HepG2 (cell line): ENCODE results near the gene L1CAM. TPM values are rescaled to one million over a fixed set of nuclear protein-coding genes. Genes with fewer than 3 reads are reported as not detected.

Source experiments
- ATAC-seq: fragments of 200-7000 bp; cut with Tn5 transposase; 3 replicates; pipeline ENCODE4 v1.9.1; 2020; ENCODE audit warnings: mild to moderate bottlenecking, moderate library complexity
- BruUV-seq: library from RNA; stranded (reverse); fragments of 400-500 nt; replicated peaks from 2 replicates; lab custom pipeline; 2021; lab: Mats Ljungman, UMichigan
- CTCF ChIA-PET: fragments of 300-600 bp; formaldehyde crosslinking; extraction: SDS; loops from one replicate; lab custom pipeline; 2021; ENCODE audit warnings: low total read pairs, inconsistent platforms, low intra/inter-chr PET ratio; lab: Yijun Ruan, JAX
- POLR2A ChIA-PET: fragments of 350-600 bp; sonication (Branson Sonifier 250); formaldehyde crosslinking; loops from one replicate; lab custom pipeline; 2020; ENCODE audit warnings: antibody characterized with exemption, inconsistent platforms; lab: Yijun Ruan, JAX
- DNase-seq: peaks from one replicate; pipeline ENCODE4 v3.0.0-alpha.2; 2015; ENCODE audit warnings: low spot score
- FAIRE-seq: peaks from 3 replicates; lab custom pipeline; 2011; peaks lifted over from hg19 to GRCh38; lab: Jason Lieb, UNC
- H2AFZ ChIP-seq: one replicate; pipeline ENCODE4 v1.6.1; 2011; ENCODE audit warnings: low read length, inconsistent platforms
- H3K27ac ChIP-seq: fragments of 300-600 bp; 3 replicates; pipeline ENCODE4 v1.8.0; 2011; ENCODE audit warnings: mixed run types, mild to moderate bottlenecking, mixed read lengths, low read length, inconsistent platforms; ENCODE audit not compliant: insufficient read depth; ENCODE audit errors: extremely low read length
- H3K27me3 ChIP-seq, 2 experiments: fragments of 200-600 bp in 1 of 2; 2 replicates in 1 of 2; 3 replicates in 1 of 2; pipeline versions ENCODE4 v1.6.0 to v1.8.0; 2011; ENCODE audit warnings: low read length in 2 of 2, mild to moderate bottlenecking in 2 of 2, moderate library complexity in 2 of 2, inconsistent platforms in 1 of 2; ENCODE audit not compliant: insufficient read depth in 2 of 2, control insufficient read depth in 1 of 2
- H3K36me3 ChIP-seq, 2 experiments: fragments of 200-600 bp in 1 of 2; replicated peaks in 1 of 2; 2 replicates in 1 of 2; 3 replicates in 1 of 2; pipeline versions ENCODE4 v1.5.1 to v1.8.0; 2011; ENCODE audit warnings: low read length in 2 of 2, inconsistent platforms in 1 of 2; ENCODE audit not compliant: insufficient read depth in 2 of 2, control insufficient read depth in 1 of 2
- H3K4me1 ChIP-seq: 2 replicates; pipeline ENCODE4 v1.5.1; 2012; ENCODE audit warnings: low read length, inconsistent platforms; ENCODE audit not compliant: insufficient read depth
- H3K4me2 ChIP-seq: 2 replicates; pipeline ENCODE4 v1.6.0; 2011; ENCODE audit warnings: low read depth, low read length, inconsistent platforms
- H3K4me3 ChIP-seq, 3 experiments: fragments of 200-600 bp in 1 of 3; sonication (generic), shearing (Covaris generic) in 1 of 3; replicated peaks in 1 of 3; 2 replicates each; pipeline ENCODE4 v1.5.1; 2011 to 2016; ENCODE audit warnings: low read length in 3 of 3, inconsistent platforms in 2 of 3, low read depth in 2 of 3, mild to moderate bottlenecking in 2 of 3, control low read depth in 1 of 3, mixed read lengths in 1 of 3; ENCODE audit not compliant: insufficient read depth in 1 of 3
- H3K79me2 ChIP-seq: one replicate; pipeline ENCODE4 v1.6.1; 2011; ENCODE audit warnings: low read length, inconsistent platforms; ENCODE audit not compliant: insufficient read depth
- H3K9ac ChIP-seq: 2 replicates; pipeline ENCODE4 v1.6.0; 2011; ENCODE audit warnings: mild to moderate bottlenecking, low read depth, low read length, inconsistent platforms; ENCODE audit not compliant: insufficient read depth
- H3K9me3 ChIP-seq: 2 replicates; pipeline ENCODE4 v1.5.1; 2012; ENCODE audit warnings: mild to moderate bottlenecking, low read length
- H4K20me1 ChIP-seq: 2 replicates; pipeline ENCODE4 v1.6.0; 2011; ENCODE audit warnings: inconsistent platforms, mild to moderate bottlenecking, low read length, moderate library complexity; ENCODE audit not compliant: insufficient read depth
- CENPX ChIP-seq: sonication (generic); formaldehyde crosslinking; IDR thresholded peaks from 2 replicates; pipeline ENCODE4 v1.9.0; 2021; ENCODE audit warnings: mild to moderate bottlenecking, missing genetic modification reagents, moderate library complexity
- ESRRA ChIP-seq: sonication (generic); formaldehyde crosslinking; IDR thresholded peaks from 2 replicates; pipeline ENCODE4 v1.5.1; 2020; ENCODE audit warnings: mild to moderate bottlenecking, low read depth, missing genetic modification reagents
- KLF11 ChIP-seq: IDR thresholded peaks from 2 replicates; pipeline ENCODE4 v1.6.1; 2016; ENCODE audit warnings: missing compliant biosample characterization
- RAD51 ChIP-seq: fragments of 450-650 bp; IDR thresholded peaks from 2 replicates; pipeline ENCODE4 v1.6.1; 2016; ENCODE audit warnings: borderline replicate concordance
- SRSF4 ChIP-seq: fragments of 200-400 bp; formaldehyde crosslinking; IDR thresholded peaks from one replicate; pipeline ENCODE4 v1.6.1; 2018; ENCODE audit warnings: mild to moderate bottlenecking, low read depth, low read length, moderate library complexity; ENCODE audit not compliant: poor library complexity, severe bottlenecking
- U2AF2 ChIP-seq: fragments of 200-400 bp; formaldehyde crosslinking; IDR thresholded peaks from 2 replicates; pipeline ENCODE4 v1.6.1; 2017; ENCODE audit warnings: low read depth, mild to moderate bottlenecking, low read length
- ZNF10 ChIP-seq: sonication (generic); formaldehyde crosslinking; IDR thresholded peaks from 2 replicates; pipeline ENCODE4 v1.4.0; 2020; ENCODE audit warnings: mild to moderate bottlenecking, low read depth, missing genetic modification reagents, borderline replicate concordance
- ZNF563 ChIP-seq: sonication (generic); formaldehyde crosslinking; IDR thresholded peaks from 2 replicates; pipeline ENCODE4 v1.8.0; 2022; ENCODE audit warnings: mild to moderate bottlenecking, moderate library complexity, missing genetic modification reagents
- WGBS: methylation state at CpG from one replicate; pipeline ENCODE4 v1.1.6; 2017; ENCODE audit warnings: low lambda C conversion rate; 5-methylcytosine and 5-hydroxymethylcytosine counted together
- in situ Hi-C: cut with HindIII; loops from 2 replicates; pipeline ENCODE4 v1.10.0; 2017; ENCODE audit warnings: low pct_unique_long_range_greater_than_20kb; ENCODE audit not compliant: extremely low pct_ligation_motif_present
- intact Hi-C: fragments of 100-400 bp; cut with micrococcal nuclease; formaldehyde crosslinking; loops from one replicate; pipeline ENCODE4 v1.10.0; 2022; ENCODE audit not compliant: unreplicated experiment
- polyA plus RNA-seq, 8 experiments: library from polyadenylated mRNA; depleted of rRNA in 3 of 8; stranded (reverse) in 7 of 8; unstranded in 1 of 8; fragments of >200 nt; fragmentation: Illumina TruSeq in 4 of 8; extraction: Trizol in 4 of 8; gene quantifications; 2 replicates each; pipeline versions ENCODE4 v1.2.1 to v1.2.3, GENCODE V29; 2011 to 2016; ENCODE audit warnings: low read depth in 4 of 8, missing spikeins in 1 of 8, mixed read lengths in 1 of 8; ENCODE audit not compliant: insufficient read depth in 1 of 8
- total RNA-seq, 5 experiments: library from RNA; depleted of rRNA; stranded (reverse); fragments of >200 nt; fragmentation: Illumina TruSeq; extraction: Trizol; gene quantifications; 2 replicates each; pipeline ENCODE4 v1.2.3, GENCODE V29; 2016; ENCODE audit warnings: low read depth in 1 of 5
- TF ChIP-seq, protein P1 (sequence below): sonication (generic); formaldehyde crosslinking; IDR thresholded peaks from 2 replicates; pipeline ENCODE4 v1.5.0; 2020; ENCODE audit warnings: mild to moderate bottlenecking, missing genetic modification reagents
- TF ChIP-seq, protein P2 (sequence below): sonication (generic); formaldehyde crosslinking; IDR thresholded peaks from 2 replicates; pipeline ENCODE4 v1.9.0; 2022; ENCODE audit warnings: low read depth, missing genetic modification reagents
- TF ChIP-seq, protein P3 (sequence below): sonication (generic); formaldehyde crosslinking; IDR thresholded peaks from 2 replicates; pipeline ENCODE4 v1.4.0; 2020; ENCODE audit warnings: missing genetic modification reagents, borderline replicate concordance

Gene L1CAM
- total and polyA plus RNA-seq, 2 of the 13 experiments (the other 11 are each of a cell fraction or from before 2014, with no cell fraction given): 1.4 to 2.0 TPM

DNA sequence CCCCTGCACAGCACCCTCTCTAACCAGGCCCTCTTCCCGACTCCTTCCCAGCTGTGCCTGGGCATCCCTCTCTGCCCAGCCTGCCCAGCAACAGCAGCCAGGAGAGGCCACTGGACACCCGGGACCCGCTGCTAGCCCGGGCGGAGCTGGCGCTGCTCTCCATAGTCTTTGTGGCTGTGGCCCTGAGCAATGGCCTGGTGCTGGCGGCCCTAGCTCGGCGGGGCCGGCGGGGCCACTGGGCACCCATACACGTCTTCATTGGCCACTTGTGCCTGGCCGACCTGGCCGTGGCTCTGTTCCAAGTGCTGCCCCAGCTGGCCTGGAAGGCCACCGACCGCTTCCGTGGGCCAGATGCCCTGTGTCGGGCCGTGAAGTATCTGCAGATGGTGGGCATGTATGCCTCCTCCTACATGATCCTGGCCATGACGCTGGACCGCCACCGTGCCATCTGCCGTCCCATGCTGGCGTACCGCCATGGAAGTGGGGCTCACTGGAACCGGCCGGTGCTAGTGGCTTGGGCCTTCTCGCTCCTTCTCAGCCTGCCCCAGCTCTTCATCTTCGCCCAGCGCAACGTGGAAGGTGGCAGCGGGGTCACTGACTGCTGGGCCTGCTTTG lies 19.6 kb upstream of the L1CAM start (continued):
- TF ChIP-seq U2AF2: no peak
- TF ChIP-seq, protein P1, sequence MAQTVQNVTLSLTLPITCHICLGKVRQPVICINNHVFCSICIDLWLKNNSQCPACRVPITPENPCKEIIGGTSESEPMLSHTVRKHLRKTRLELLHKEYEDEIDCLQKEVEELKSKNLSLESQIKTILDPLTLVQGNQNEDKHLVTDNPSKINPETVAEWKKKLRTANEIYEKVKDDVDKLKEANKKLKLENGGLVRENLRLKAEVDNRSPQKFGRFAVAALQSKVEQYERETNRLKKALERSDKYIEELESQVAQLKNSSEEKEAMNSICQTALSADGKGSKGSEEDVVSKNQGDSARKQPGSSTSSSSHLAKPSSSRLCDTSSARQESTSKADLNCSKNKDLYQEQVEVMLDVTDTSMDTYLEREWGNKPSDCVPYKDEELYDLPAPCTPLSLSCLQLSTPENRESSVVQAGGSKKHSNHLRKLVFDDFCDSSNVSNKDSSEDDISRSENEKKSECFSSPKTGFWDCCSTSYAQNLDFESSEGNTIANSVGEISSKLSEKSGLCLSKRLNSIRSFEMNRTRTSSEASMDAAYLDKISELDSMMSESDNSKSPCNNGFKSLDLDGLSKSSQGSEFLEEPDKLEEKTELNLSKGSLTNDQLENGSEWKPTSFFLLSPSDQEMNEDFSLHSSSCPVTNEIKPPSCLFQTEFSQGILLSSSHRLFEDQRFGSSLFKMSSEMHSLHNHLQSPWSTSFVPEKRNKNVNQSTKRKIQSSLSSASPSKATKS (CRISPR knock-in tag): no peak
- TF ChIP-seq, all 625 proteins: peak for 0

DNA sequence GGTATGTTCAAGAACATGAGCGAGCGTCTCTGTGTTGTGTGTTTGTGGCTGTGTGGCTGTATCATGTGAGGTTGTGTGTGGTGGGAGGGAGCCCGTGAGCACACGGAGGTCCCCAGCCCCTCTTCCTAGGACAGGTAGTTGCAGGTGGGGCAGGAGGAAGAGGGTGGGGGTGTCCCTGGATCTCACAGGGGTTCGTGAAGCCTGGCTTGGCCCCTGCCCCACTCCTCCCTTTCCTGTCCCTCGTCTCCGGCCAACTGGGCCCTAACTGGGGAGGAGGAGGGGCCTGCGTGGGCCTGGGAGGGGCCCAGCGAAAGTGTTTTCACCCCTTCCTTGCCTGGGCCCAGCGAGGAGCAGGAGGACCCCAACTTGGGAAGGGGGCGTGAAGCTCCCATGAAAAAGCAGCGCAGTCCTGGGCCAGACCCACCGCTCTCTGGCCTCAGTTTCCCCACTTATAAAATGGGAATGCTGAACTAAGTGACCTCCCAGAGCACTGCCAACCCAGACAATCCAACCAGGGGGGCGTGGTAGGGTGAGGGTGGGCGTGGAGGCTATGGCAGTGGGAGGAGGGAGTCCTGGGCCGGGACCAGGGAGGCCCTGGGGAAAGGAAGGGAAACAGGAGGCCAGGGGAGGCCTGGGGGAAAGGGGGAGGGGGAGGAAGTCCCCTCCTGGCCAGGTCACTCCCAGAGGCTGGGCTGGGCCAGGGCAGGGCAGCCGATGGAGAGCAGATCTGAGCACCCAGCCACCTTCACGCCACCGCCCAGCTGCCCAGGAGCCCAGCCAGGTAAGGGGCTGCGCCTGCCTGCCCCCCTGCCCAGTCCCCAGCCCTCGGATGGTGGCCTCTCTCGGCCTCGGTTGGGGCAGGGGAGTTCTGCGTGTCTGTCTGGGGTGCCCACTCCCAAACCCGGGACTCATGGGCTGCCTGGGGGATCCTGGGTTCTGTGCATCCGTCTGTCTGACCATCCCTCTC lies 18.3 kb upstream of the L1CAM start, which contains the start of gene AVPR2:
Gene AVPR2 (plus strand): TSS at position 683 of the 967 bp plus-strand sequence. CDS start 473 bp downstream, outside the sequence.
- no peak within 1 kb of the TSS for H3K9ac ChIP-seq
- no peak within 1 kb of the TSS for H2AFZ ChIP-seq
- POLR2A ChIA-PET: no interaction called here
- TF ChIP-seq ZNF10 (no peak), CENPX (CRISPR knock-in tag) (no peak), ZNF563 (CRISPR knock-in tag) (no peak), KLF11 (CRISPR knock-in tag) (no peak), RAD51 (no peak), SRSF4 (no peak), ESRRA (no peak)
- TF ChIP-seq, protein P2, sequence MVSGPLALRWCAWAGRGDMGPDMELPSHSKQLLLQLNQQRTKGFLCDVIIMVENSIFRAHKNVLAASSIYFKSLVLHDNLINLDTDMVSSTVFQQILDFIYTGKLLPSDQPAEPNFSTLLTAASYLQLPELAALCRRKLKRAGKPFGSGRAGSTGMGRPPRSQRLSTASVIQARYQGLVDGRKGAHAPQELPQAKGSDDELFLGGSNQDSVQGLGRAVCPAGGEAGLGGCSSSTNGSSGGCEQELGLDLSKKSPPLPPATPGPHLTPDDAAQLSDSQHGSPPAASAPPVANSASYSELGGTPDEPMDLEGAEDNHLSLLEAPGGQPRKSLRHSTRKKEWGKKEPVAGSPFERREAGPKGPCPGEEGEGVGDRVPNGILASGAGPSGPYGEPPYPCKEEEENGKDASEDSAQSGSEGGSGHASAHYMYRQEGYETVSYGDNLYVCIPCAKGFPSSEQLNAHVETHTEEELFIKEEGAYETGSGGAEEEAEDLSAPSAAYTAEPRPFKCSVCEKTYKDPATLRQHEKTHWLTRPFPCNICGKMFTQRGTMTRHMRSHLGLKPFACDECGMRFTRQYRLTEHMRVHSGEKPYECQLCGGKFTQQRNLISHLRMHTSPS: no peak
- TF ChIP-seq, protein P3, sequence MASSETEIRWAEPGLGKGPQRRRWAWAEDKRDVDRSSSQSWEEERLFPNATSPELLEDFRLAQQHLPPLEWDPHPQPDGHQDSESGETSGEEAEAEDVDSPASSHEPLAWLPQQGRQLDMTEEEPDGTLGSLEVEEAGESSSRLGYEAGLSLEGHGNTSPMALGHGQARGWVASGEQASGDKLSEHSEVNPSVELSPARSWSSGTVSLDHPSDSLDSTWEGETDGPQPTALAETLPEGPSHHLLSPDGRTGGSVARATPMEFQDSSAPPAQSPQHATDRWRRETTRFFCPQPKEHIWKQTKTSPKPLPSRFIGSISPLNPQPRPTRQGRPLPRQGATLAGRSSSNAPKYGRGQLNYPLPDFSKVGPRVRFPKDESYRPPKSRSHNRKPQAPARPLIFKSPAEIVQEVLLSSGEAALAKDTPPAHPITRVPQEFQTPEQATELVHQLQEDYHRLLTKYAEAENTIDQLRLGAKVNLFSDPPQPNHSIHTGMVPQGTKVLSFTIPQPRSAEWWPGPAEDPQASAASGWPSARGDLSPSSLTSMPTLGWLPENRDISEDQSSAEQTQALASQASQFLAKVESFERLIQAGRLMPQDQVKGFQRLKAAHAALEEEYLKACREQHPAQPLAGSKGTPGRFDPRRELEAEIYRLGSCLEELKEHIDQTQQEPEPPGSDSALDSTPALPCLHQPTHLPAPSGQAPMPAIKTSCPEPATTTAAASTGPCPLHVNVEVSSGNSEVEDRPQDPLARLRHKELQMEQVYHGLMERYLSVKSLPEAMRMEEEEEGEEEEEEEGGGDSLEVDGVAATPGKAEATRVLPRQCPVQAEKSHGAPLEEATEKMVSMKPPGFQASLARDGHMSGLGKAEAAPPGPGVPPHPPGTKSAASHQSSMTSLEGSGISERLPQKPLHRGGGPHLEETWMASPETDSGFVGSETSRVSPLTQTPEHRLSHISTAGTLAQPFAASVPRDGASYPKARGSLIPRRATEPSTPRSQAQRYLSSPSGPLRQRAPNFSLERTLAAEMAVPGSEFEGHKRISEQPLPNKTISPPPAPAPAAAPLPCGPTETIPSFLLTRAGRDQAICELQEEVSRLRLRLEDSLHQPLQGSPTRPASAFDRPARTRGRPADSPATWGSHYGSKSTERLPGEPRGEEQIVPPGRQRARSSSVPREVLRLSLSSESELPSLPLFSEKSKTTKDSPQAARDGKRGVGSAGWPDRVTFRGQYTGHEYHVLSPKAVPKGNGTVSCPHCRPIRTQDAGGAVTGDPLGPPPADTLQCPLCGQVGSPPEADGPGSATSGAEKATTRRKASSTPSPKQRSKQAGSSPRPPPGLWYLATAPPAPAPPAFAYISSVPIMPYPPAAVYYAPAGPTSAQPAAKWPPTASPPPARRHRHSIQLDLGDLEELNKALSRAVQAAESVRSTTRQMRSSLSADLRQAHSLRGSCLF (CRISPR knock-in tag): no peak

More for the DNA sequence above, 18.3 kb upstream of the L1CAM start, which contains the start of gene AVPR2:
- CTCF ChIA-PET: no interaction called here
- no peaks in the 10 kb centered on the region for H3K36me3 ChIP-seq
- no peaks in the 10 kb centered on the region for H3K9me3 ChIP-seq
- no peak within 1 kb of the TSS for H3K27ac ChIP-seq
- no TSS peak for BruUV-seq
- no peaks in the 10 kb centered on the region for H3K4me1 ChIP-seq
- in situ Hi-C loops (no loop called here), intact Hi-C loops (no loop called here)
- no peaks in the 10 kb centered on the region for H3K79me2 ChIP-seq
- WGBS: 0% methylated on average over 3 of the region's 26 CpGs
- no peak for DNase-seq
- FAIRE-seq: no peak
- H3K4me3 ChIP-seq: no peak within 1 kb of the TSS
- H3K27me3 ChIP-seq: peaks cover 2 to 11% of the 10 kb centered on the region in 2 experiments; a peak in 2 of 5 replicates
- ATAC-seq: no peak
- H3K4me2 ChIP-seq: no peak within 1 kb of the TSS
- no peaks in the 10 kb centered on the region for H4K20me1 ChIP-seq
